VCaP (cell line): ENCODE measurements around the gene SOHLH2.
A peak's percentile ranks its signal among the peaks of the same experiment; 100 is the strongest.

ENCODE experiments used
- H3K27ac ChIP-seq: fragments of 450-650 bp; 2 replicates; pipeline ENCODE4 v1.5.1; 2017
- TF ChIP-seq, protein P1 (sequence below): fragments of 450-650 bp; conservative IDR thresholded peaks from 2 replicates; pipeline ENCODE4 v1.5.1; 2017; ENCODE audit warnings: mild to moderate bottlenecking, moderate library complexity

Gene SOHLH2

DNA sequence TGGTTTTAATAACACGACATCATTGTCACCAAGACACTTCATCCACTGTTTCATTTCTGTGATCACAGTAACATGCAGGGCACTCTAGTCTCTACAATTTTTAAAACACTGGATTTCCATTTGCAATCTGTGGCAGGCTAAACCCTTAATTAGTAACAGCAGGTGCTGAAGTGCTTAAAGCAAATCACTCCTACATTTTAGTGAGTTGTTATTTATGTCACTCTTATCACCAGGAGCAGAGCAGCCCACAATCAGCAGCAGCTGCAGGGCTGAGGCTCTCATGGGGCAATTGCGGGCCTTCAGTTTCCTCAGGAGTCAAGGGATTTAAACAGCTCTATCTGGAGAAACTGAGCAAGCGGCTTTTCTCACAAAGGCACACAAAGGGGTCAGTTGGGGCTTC, 1.6 kb downstream of the SOHLH2 start:
- H3K27ac ChIP-seq = no peak overlapping the region
- TF ChIP-seq, protein P1, sequence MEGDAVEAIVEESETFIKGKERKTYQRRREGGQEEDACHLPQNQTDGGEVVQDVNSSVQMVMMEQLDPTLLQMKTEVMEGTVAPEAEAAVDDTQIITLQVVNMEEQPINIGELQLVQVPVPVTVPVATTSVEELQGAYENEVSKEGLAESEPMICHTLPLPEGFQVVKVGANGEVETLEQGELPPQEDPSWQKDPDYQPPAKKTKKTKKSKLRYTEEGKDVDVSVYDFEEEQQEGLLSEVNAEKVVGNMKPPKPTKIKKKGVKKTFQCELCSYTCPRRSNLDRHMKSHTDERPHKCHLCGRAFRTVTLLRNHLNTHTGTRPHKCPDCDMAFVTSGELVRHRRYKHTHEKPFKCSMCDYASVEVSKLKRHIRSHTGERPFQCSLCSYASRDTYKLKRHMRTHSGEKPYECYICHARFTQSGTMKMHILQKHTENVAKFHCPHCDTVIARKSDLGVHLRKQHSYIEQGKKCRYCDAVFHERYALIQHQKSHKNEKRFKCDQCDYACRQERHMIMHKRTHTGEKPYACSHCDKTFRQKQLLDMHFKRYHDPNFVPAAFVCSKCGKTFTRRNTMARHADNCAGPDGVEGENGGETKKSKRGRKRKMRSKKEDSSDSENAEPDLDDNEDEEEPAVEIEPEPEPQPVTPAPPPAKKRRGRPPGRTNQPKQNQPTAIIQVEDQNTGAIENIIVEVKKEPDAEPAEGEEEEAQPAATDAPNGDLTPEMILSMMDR = no peak

DNA sequence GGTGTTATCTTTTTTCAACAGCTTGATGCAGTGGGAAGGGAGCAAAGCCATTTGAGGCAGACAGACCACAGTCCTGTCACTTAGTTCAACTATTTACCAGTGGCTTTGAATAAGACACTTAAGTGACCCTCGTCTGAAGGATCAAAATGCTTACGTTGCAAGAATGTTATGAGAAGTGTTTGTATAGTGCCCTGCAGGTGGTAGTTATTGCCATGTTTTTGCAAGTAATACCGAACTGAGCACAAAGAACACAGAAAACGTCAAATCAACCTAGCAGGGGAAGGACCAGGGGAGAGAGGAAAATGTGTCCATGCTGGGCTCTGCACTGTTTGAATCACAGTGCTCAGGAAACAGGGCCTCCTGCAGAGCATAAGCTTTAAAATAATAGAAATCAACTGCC, 2.8 kb downstream of the SOHLH2 start:
- no peak overlapping the region for H3K27ac ChIP-seq
- TF ChIP-seq, protein P1 = no peak

- TF ChIP-seq, protein P1 = no peak
- H3K27ac ChIP-seq = no peak overlapping the region
Observed at GRCh38 chr13:36210738-36211137, 3.6 kb downstream of the SOHLH2 start.

DNA sequence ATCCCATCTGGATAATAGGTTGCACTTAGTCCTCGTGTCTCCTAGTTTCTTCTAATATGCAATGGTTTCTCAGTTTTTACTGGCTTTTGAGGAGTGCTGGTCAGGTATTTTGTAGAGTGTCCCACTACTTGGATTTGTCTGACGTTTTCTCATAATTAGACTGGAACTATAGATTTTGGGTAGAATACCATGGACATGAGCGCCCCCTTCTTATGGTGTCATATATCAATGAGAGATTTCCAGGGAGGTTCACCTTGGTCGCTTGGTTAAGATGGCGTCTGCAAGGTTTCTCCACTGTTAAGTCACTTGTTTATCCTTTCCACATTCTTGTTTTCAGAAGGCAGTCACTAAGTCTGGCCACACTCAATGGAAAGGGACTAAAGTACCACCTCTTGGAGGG, 6.7 kb downstream of the SOHLH2 start:
- TF ChIP-seq, protein P1 = peak; percentile 15; the same call in 1 of the 2 replicates
- no peak overlapping the region for H3K27ac ChIP-seq

GRCh38 chr13:36193151-36193855, 21.1 kb downstream of the SOHLH2 start:
- no peak overlapping the region for H3K27ac ChIP-seq
- TF ChIP-seq, protein P1 = no peak

DNA sequence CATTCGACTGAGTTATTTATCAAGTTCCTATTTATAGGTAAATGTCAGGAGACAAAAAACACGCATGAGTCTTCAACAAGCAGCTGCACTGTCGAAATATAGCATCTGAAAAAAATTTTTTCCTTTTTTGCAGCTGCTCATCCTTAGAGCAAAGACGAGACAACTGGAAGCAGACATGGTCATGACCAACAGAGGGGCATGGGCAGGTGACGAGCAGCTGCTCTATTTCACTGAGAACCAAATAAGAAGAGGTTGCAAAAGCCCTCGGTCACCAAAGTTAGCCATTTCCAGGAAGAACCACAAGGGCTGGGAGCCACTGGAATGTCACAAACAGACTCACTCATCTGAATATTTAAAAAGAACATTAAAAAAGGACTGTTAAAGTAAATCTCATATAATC, 22.2 kb downstream of the SOHLH2 start:
- no peak overlapping the region for H3K27ac ChIP-seq
- TF ChIP-seq, protein P1 = no peak

- H3K27ac ChIP-seq = no peak overlapping the region
- TF ChIP-seq, protein P1 = no peak
Observed at GRCh38 chr13:36190771-36191170, 23.6 kb downstream of the SOHLH2 start.
